Activated naive CD8-positive, alpha-beta T cell treated with anti-CD3 and anti-CD28 coated beads, Interleukin-2, amount 50 U/mL, for 24 hours (primary cell): ENCODE measurements around the gene CELF1.
A peak's percentile ranks its signal among the peaks of the same experiment; 100 is the strongest.
"Not testable (repeated sequence)": the region's sequence is repeated elsewhere in the genome, so short reads cannot be mapped to it uniquely, and the experiment has no call there.

Source experiments
- ATAC-seq: fragments of 150-1000 bp; cut with Tn5 transposase; one replicate; pipeline ENCODE4 v1.10.0; 2021
- DNase-seq: peaks from one replicate; pipeline ENCODE4 v3.0.0; 2021
- H3K27ac Mint-ChIP-seq: one replicate; pipeline ENCODE4 v1.8.0; 2021; ENCODE audit warnings: mild to moderate bottlenecking, mixed read lengths
- H3K27me3 Mint-ChIP-seq: one replicate; pipeline ENCODE4 v1.8.0; 2021; ENCODE audit warnings: mixed read lengths
- H3K36me3 Mint-ChIP-seq: one replicate; pipeline ENCODE4 v1.8.0; 2021; ENCODE audit warnings: low read depth, mixed read lengths
- H3K4me1 Mint-ChIP-seq: one replicate; pipeline ENCODE4 v1.8.0; 2021; ENCODE audit warnings: mixed read lengths
- H3K4me3 Mint-ChIP-seq: one replicate; pipeline ENCODE4 v1.8.0; 2021; ENCODE audit warnings: mild to moderate bottlenecking, moderate library complexity, mixed read lengths
- H3K9me3 Mint-ChIP-seq: one replicate; pipeline ENCODE4 v1.8.0; 2021; ENCODE audit warnings: mixed read lengths

The CELF1 gene

DNA sequence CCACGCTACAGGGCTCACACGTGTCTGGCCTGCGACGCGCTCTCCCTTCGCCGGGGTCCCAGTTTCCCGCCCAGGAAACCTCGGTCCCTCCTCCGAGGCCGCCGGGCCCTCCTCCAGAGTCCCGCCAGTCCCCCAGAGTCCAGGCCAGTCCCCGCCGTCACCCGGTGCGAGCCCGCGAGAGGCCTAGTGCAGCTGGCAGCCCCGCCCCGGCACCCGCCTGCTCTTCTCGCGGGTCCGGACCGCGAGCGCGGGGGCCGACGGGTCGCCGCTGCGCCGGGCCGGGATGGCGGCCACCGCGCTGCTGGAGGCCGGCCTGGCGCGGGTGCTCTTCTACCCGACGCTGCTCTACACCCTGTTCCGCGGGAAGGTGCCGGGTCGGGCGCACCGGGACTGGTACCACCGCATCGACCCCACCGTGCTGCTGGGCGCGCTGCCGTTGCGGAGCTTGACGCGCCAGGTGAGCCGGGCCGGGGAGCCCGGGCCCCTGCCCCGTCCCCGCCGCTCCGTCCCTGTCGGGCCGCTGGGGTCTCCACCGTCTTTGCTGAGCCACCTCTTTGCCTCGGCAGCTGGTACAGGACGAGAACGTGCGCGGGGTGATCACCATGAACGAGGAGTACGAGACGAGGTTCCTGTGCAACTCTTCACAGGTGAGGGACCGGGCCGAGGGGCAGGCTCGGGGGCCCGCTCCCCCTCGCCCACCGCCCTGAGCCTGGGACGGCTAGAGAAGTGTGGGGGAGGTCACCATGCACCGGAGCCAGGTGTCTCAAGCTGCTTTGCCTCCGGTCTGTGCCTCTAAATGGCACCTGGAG lies 12.6 kb upstream of the CELF1 start, which contains the start of gene PTPMT1:
Gene PTPMT1 (plus strand): TSS at position 260 of the 809 bp plus-strand sequence. CDS start 24 bp downstream, at position 284.
- Mint-ChIP-seq H3K4me1 (peaks cover 31% of the 10 kb centered on the region), H3K36me3 (peaks cover 14% of the 10 kb centered on the region), H3K4me3 (peak within 1 kb of the TSS; percentile 85), H3K27me3 (no peaks in the 10 kb centered on the region), H3K27ac (peak within 1 kb of the TSS; percentile 84), H3K9me3 (no peaks in the 10 kb centered on the region)
- peak; percentile 77 for DNase-seq
- peak; percentile 88 for ATAC-seq

DNA sequence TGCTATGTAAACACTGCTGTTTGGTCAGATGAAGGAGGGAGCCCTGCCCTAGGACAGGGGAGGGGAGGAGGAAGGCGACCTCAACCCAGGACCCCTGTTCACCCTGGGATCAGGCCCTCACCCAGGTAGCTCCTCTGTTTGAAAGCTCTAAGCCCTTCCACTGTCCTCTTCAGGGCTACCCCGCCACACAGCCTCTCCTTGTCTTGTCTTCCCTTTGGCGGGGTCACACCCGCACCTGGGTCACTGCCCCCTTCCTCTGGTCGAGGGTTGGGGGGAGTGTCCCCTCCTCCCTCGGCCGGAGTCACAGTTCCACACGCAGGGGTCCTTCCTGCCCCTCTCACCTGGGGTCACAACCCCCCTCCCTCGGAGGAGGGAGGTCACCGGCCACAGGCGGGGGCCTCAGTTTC lies 12.0 kb upstream of the CELF1 start:
- Mint-ChIP-seq H3K27me3 (no peaks in the 10 kb centered on the region), H3K4me1 (peaks cover 31% of the 10 kb centered on the region), H3K9me3 (no peaks in the 10 kb centered on the region), H3K27ac (peak overlapping the region; percentile 84), H3K36me3 (peaks cover 11% of the 10 kb centered on the region), H3K4me3 (peak overlapping the region; percentile 85)
- ATAC-seq (no peak), DNase-seq (no peak)

DNA sequence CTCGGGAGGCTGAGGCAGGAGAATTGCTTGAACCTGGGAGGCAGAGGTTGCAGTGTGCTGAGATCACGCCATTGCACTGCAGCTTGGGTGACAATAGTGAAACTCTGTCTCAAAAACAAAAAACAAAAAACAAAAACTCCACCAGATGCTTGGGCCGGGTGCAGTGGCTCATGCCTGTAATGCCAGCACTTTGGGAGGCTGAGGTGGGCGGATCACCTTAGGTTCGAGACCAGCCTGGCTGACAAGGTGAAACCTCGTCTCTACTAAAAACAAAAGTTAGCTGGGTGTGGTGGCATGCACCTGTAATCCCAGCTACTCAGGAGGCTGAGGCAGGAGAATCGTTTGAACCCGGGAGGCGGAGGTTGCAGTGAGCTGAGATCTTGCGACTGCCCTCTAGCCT lies 11.4 kb upstream of the CELF1 start:
- Mint-ChIP-seq H3K4me3 (peak overlapping the region; percentile 85), H3K4me1 (peaks cover 31% of the 10 kb centered on the region), H3K27ac (peak overlapping the region; percentile 84)
- not testable (repeated sequence) for H3K9me3 Mint-ChIP-seq, DNase-seq, H3K36me3 Mint-ChIP-seq, H3K27me3 Mint-ChIP-seq, ATAC-seq

DNA sequence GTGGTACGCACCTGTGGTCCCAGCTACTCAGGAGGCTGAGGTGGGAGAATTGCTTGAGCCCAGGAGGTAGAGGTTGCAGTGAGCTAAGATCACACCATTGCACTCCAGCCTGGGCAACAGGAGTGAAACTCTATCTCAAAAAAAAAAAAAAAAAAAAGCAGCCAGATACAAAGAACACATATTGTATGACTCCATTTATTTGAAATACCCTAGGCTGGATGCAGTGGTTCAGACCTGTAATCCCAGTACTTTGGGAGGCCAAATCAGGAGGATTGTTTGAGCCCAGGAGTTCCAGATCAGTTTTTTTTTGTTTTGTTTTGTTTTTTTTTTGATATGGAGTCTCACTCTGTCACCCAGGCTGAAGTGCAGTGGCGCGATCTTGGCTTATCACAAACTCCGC lies 9.5 kb upstream of the CELF1 start:
- not testable (repeated sequence) for ATAC-seq, H3K36me3 Mint-ChIP-seq, H3K27ac Mint-ChIP-seq, H3K27me3 Mint-ChIP-seq, DNase-seq, H3K4me3 Mint-ChIP-seq, H3K9me3 Mint-ChIP-seq
- H3K4me1 Mint-ChIP-seq, result peaks cover 31% of the 10 kb centered on the region

DNA sequence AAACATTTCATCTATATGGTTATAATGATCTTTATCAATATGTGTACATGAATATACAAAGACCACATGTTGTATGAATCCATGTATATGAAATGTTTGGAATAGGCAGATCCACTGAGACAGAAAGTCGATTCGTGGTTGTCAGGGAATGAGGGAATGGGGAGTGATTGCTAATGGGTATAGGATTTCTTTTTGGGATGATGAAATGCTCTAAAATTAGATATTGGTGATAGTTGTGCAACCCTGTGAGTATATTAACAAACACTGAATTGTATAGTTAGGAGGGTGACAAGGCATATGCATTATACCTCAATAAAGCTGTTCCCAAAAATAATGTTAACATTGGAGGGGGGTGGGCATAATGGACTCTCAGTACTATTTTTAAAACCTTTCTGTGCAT lies 7.5 kb upstream of the CELF1 start:
- H3K4me1 Mint-ChIP-seq, result peaks cover 19% of the 10 kb centered on the region
- H3K36me3 Mint-ChIP-seq, result no peaks in the 10 kb centered on the region
- no peaks in the 10 kb centered on the region for H3K9me3 Mint-ChIP-seq
- H3K27me3 Mint-ChIP-seq, result no peaks in the 10 kb centered on the region
- ATAC-seq (no peak), DNase-seq (no peak)
- no peak overlapping the region for H3K4me3 Mint-ChIP-seq
- no peak overlapping the region for H3K27ac Mint-ChIP-seq

DNA sequence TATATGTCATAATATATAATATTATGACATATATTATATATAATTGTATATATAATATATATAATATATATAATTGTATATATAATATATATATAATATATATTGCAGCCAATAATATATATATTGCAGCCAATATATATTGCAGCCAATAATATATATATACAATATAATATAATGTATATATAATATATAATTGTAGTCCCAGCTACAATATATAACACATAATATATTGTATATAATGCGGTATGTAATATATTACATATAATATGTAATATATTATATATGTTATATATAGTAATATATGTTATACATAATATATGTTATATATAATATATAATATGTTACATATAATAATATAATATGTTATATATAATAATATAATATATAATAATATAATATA lies 5.8 kb upstream of the CELF1 start:
- H3K4me1 Mint-ChIP-seq, result peaks cover 17% of the 10 kb centered on the region
- ATAC-seq (no peak), DNase-seq (no peak)
- no peak overlapping the region for H3K4me3 Mint-ChIP-seq
- H3K27me3 Mint-ChIP-seq, result no peaks in the 10 kb centered on the region
- H3K27ac Mint-ChIP-seq, result no peak overlapping the region
- H3K9me3 Mint-ChIP-seq, result no peaks in the 10 kb centered on the region
- no peaks in the 10 kb centered on the region for H3K36me3 Mint-ChIP-seq

DNA sequence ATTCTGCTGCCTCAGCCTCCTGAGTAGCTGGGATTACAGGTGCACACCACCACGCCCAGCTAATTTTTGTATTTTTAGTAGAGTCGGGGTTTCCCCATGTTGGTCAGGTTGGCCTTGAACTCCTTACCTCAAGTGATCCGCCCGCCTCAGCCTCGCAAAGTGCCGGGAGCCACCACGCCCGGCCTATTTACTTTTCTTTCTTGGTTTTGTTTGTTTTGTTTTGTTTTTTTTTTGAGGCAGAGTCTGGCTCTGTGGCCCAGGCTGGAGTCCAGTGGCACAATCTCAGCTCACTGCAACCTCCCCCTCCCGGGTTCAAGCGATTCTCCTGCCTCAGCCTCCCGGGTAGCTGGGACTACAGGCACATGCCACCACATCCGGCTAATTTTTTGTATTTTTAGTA lies 4.1 kb upstream of the CELF1 start:
- not testable (repeated sequence) for H3K9me3 Mint-ChIP-seq, H3K27ac Mint-ChIP-seq, H3K27me3 Mint-ChIP-seq, ATAC-seq, H3K4me3 Mint-ChIP-seq, DNase-seq, H3K36me3 Mint-ChIP-seq
- peaks cover 18% of the 10 kb centered on the region for H3K4me1 Mint-ChIP-seq

DNA sequence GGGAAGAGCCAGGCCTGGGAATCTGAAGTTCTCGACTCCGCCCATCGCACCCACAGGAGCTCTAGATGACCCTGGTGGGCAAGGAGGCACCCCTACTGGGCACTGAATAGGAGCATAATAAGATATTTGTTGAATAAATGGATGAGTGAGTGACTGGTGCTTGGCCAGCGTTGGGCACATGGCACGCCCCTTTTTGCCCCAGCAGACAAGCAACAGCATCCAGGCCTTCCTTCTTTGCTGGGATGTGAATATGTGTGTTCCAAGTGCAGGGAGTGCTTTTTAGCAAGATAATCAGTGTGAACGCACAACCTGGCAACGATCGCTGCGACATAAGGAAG lies 443 bp upstream of the CELF1 start:
- no peak for DNase-seq
- Mint-ChIP-seq H3K36me3 (peaks cover 27% of the 10 kb centered on the region), H3K27me3 (no peaks in the 10 kb centered on the region), H3K27ac (peak overlapping the region; percentile 13), H3K4me1 (peaks cover 47% of the 10 kb centered on the region), H3K4me3 (peak overlapping the region; percentile 99), H3K9me3 (no peaks in the 10 kb centered on the region)
- ATAC-seq, result peak; percentile 15

DNA sequence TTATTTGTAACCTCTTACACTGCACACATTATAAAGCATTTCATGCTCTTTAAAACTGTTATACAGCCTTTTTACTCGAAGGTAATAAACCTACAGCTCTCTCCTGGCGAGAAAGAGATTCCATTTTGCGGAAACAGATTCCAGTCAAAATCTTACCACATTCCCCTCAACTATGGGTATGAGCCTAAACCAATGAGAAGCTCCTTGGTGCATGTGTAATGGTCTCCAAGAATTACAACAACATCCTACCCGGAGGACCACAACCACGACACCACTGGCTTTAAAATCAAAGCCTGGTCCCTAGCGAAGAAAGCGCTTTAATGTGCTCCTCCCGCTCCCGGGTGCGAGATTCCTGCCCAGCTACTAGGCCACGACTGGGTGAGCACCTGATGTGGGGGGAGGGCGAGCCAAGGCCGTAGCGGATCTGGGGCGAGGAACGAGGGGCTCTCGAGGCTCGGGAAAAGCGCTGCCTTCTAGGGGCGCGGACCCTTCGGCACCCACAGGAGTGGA lies 821 bp downstream of the CELF1 start:
- peak overlapping the region; percentile 96 for H3K27ac Mint-ChIP-seq
- no peaks in the 10 kb centered on the region for H3K9me3 Mint-ChIP-seq
- H3K4me3 Mint-ChIP-seq, result peak overlapping the region; percentile 99
- H3K27me3 Mint-ChIP-seq, result no peaks in the 10 kb centered on the region
- peaks cover 60% of the 10 kb centered on the region for H3K4me1 Mint-ChIP-seq
- peaks cover 34% of the 10 kb centered on the region for H3K36me3 Mint-ChIP-seq
- DNase-seq (peak; percentile 37), ATAC-seq (no peak)

DNA sequence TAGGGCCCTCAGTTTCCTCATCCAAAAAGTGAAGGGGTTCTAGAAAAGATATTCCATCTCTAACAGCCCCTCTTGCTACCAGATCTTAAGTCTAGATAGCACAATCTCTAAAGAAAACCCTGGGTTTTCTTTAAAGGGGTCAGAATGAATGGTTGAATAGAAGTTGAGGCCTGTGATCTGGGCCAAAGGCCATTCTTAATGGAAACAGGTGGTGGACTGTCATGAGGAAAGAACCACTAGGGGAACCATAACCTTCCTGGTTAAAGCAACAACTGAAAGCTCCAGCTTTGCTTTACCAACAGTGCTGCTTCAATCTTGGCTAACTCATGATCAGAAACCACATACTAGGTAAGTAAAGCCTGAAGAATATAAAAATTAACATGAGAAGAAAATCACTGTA lies 1.8 kb downstream of the CELF1 start:
- peak overlapping the region; percentile 96 for H3K27ac Mint-ChIP-seq
- no peak for DNase-seq
- H3K36me3 Mint-ChIP-seq, result peaks cover 40% of the 10 kb centered on the region

DNA sequence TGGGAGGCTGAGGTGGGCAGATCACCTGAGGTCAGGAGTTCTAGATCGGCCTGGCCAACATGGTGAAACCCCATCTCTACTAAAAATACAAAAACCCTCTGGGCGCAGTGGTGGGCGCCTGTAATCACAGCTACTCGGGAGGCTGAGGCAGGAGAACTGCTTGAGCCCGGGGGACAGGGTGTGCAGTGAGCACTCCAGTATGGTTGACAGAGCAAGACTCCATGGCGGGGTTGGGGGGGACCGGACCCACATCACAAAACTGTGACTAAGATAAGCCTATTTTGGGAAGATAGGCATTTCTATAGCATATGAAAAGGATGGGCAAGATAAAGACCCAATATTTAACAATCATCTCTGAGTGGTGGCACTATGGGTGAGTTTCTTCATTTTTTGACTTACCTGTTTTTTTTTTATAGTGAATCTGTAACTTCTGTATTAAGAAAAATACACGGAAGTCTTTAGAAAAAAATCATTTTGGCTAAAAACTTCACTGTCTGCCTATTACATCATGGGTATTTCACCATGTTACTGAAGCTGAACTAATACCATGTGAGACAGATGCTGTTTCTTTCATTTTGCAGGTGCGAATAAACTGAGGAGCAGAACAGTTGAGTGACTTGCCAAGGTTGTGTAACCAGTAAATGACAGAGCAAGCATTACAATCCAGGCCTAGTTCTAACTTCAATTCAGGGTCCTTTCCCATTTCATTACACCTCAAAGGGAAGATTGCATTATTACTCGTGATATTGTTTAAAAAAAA lies 2.5 kb downstream of the CELF1 start:
- Mint-ChIP-seq H3K4me1 (peaks cover 68% of the 10 kb centered on the region), H3K9me3 (no peaks in the 10 kb centered on the region)
- ATAC-seq, result no peak

More for the DNA sequence above, 1.8 kb downstream of the CELF1 start:
- Mint-ChIP-seq H3K4me3 (peak overlapping the region; percentile 99), H3K27me3 (no peaks in the 10 kb centered on the region), H3K4me1 (peaks cover 66% of the 10 kb centered on the region), H3K9me3 (no peaks in the 10 kb centered on the region)
- no peak for ATAC-seq

DNA sequence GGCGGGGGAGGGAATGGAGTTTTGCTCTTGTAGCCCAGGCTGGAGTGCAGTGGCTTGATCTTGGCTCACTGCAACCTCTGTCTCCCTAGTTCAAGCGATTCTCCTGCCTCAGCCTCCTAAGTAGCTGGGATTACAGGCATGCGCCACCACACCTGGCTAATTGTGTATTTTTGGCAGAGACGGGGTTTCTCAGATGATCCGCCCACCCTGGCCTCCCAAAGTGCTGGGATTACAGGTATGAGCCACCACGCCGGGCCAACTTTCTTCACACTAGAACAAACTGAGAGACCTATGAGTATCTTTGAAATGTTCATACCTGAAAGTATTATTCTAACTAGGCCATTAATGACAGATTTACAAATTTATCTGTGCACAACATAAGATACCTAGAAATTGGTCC lies 6.7 kb downstream of the CELF1 start:
- H3K27ac Mint-ChIP-seq, DNase-seq, H3K9me3 Mint-ChIP-seq, H3K27me3 Mint-ChIP-seq, H3K4me3 Mint-ChIP-seq, ATAC-seq: not testable (repeated sequence)
- peaks cover 79% of the 10 kb centered on the region for H3K4me1 Mint-ChIP-seq
- H3K36me3 Mint-ChIP-seq, result peaks cover 39% of the 10 kb centered on the region

More for the DNA sequence above, 2.5 kb downstream of the CELF1 start:
- H3K4me3 Mint-ChIP-seq, result peak overlapping the region; percentile 99
- no peaks in the 10 kb centered on the region for H3K27me3 Mint-ChIP-seq
- H3K27ac Mint-ChIP-seq, result peak overlapping the region; percentile 96
- DNase-seq, result no peak
- peaks cover 40% of the 10 kb centered on the region for H3K36me3 Mint-ChIP-seq

DNA sequence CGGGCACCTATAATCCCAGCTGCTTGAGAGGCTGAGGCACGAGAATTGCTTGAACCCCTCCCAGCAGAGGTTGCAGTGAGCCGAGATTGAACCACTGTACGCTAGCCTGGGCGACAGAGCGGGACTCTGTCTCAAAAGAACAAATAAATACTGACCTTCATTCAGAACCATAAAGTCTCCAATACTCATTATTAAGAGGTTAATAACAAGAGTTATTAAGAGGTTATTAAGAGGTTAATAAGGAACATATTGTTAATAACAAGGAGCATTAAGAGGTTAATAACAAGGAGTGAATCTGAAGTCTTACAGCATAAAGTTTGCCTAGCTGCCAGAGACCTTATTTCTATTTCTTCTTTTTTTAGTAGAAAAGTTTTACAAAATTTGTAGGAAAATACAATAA lies 7.6 kb downstream of the CELF1 start:
- ATAC-seq (no peak), DNase-seq (no peak)
- Mint-ChIP-seq H3K27ac (no peak overlapping the region), H3K4me1 (peaks cover 79% of the 10 kb centered on the region), H3K4me3 (no peak overlapping the region), H3K36me3 (peaks cover 37% of the 10 kb centered on the region), H3K27me3 (no peaks in the 10 kb centered on the region), H3K9me3 (no peaks in the 10 kb centered on the region)

DNA sequence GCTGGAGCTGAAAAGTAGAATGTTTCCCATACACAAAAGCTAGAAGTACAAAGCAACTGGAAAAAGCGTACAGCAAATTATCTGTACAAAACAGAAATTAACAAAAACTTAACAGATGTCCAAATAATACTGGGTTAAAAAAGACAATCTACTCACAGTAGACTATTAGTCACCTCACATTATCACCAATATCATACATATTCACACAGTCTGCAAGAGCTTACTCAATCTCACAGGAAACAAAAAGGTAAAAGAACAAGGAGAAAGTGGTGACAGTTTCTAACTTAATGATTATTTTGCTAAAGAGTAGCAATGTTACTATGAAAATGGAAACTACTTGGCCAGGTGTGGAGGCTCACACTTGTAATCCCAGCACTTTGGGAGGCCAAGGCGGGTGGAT lies 11.9 kb downstream of the CELF1 start:
- H3K27me3 Mint-ChIP-seq, result no peaks in the 10 kb centered on the region
- peak overlapping the region; percentile 86 for H3K27ac Mint-ChIP-seq
- H3K9me3 Mint-ChIP-seq, result no peaks in the 10 kb centered on the region
- peak overlapping the region; percentile 54 for H3K4me3 Mint-ChIP-seq
- H3K4me1 Mint-ChIP-seq, result peaks cover 69% of the 10 kb centered on the region
- DNase-seq (no peak), ATAC-seq (no peak)
- peaks cover 27% of the 10 kb centered on the region for H3K36me3 Mint-ChIP-seq

DNA sequence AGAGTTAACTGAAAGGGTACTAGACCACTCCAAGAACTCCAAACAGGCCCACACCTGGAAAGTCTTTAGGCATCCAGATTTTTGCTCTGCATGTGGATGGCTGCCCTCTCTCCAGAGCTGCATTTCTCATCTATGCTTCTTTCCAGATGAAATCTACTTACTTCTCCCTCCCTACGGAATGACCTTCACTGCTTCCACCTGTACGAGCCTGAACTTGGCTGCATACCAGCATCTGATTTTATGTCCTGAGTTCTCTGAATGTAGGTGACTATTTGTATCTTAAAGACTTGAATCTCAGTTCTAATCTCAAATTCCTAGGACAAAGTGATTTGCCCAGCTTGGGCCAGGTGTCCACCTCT lies 13.3 kb downstream of the CELF1 start:
- peaks cover 70% of the 10 kb centered on the region for H3K4me1 Mint-ChIP-seq
- peaks cover 31% of the 10 kb centered on the region for H3K36me3 Mint-ChIP-seq
- H3K9me3 Mint-ChIP-seq, result no peaks in the 10 kb centered on the region
- peak overlapping the region; percentile 40 for H3K4me3 Mint-ChIP-seq
- DNase-seq, result no peak
- ATAC-seq, result no peak
- no peaks in the 10 kb centered on the region for H3K27me3 Mint-ChIP-seq
- peak overlapping the region; percentile 86 for H3K27ac Mint-ChIP-seq
